Measurements from ENCODE around the gene TCF3. TPM values are rescaled to one million over a fixed set of nuclear protein-coding genes. Genes with fewer than 3 reads are reported as not detected.

The TCF3 gene
- total and polyA plus RNA-seq, 2 of the 8 experiments (the other 6 are each of a cell fraction or from before 2014, with no cell fraction given) = 241 to 348 TPM

DNA sequence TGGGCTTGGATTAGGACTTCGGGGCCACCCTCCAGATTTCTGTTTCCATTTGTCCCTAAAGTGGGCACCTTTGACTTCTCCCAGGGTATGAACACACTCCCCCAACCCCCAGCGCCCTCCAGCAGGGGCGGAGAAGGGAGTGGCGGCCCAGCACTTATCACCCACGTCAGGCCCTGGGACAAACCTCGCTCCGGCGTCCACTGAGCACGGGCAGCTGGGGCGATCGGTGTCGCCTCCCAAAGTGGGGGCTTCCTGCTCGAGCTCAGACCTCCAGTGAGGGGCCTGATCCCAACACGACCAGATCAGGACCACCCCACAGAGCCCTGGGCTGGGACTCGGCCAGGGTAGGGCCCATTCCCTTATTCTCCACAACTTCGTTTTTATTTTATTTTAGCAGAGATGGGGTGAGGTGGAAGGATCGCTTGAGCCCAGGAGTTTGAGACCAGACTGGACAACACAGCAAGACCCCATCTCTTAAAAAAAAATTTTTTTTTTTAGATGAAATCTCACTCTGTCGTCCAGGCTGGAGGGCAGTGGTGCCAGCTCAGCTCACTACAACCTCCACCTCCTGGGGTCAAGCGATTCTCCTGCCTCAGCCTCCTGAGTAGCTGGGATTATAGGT is 3.7 kb upstream of the TCF3 start:
- DNase-seq (ENCODE audit: low read depth in 1 of 2, low spot score in 2 of 2) = no peak
- TF ChIP-seq SUZ12 (IDR thresholded peaks at IDR 0.05; ENCODE audit: low read length) (no peak), RBBP5 (IDR thresholded peaks at IDR 0.05; ENCODE audit: borderline replicate concordance, low read depth, low read length) (no peak), TBP (IDR thresholded peaks at IDR 0.05; ENCODE audit: low read depth, low read length) (no peak), HDAC2 (IDR thresholded peaks at IDR 0.05; ENCODE audit: borderline replicate concordance in 1 of 2, low read depth in 2 of 2, low read length in 2 of 2) (no peak), TEAD4 (IDR thresholded peaks at IDR 0.05; ENCODE audit: low read depth, low read length) (no peak), PHF8 (conservative IDR thresholded peaks at IDR 0.05; ENCODE audit: low read depth, low read length) (no peak), SP4 (IDR thresholded peaks at IDR 0.05; ENCODE audit: low read length) (no peak), KDM5A (IDR thresholded peaks at IDR 0.05; ENCODE audit: low read length) (no peak), TCF12 (IDR thresholded peaks at IDR 0.05; ENCODE audit: low read depth, low read length) (no peak)
- TF ChIP-seq, protein P1, sequence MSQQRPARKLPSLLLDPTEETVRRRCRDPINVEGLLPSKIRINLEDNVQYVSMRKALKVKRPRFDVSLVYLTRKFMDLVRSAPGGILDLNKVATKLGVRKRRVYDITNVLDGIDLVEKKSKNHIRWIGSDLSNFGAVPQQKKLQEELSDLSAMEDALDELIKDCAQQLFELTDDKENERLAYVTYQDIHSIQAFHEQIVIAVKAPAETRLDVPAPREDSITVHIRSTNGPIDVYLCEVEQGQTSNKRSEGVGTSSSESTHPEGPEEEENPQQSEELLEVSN (IDR thresholded peaks at IDR 0.05) = no peak
- TF ChIP-seq, protein P2, sequence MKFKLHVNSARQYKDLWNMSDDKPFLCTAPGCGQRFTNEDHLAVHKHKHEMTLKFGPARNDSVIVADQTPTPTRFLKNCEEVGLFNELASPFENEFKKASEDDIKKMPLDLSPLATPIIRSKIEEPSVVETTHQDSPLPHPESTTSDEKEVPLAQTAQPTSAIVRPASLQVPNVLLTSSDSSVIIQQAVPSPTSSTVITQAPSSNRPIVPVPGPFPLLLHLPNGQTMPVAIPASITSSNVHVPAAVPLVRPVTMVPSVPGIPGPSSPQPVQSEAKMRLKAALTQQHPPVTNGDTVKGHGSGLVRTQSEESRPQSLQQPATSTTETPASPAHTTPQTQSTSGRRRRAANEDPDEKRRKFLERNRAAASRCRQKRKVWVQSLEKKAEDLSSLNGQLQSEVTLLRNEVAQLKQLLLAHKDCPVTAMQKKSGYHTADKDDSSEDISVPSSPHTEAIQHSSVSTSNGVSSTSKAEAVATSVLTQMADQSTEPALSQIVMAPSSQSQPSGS (IDR thresholded peaks at IDR 0.05; ENCODE audit: low read length) = no peak

More for the DNA sequence above, 3.7 kb upstream of the TCF3 start:
- no peak overlapping the region for H4K5ac ChIP-seq (ENCODE audit: insufficient read length, low read depth, low read length)
- POLR2A ChIA-PET (ENCODE audit: partially characterized antibody) = no interaction called here
- H3K23me2 ChIP-seq (ENCODE audit: low read depth, low read length) = peaks cover 2% of the 10 kb centered on the region; the same call in 1 of the 2 replicates
- peaks cover 0 to 5% (median 0%) of the 10 kb centered on the region in 4 experiments; a peak in 2 of 7 replicates for H3K4me1 ChIP-seq (replicated peaks in 1 of 4; ENCODE audit: control insufficient read depth in 3 of 4, insufficient read depth in 4 of 4, low read length in 3 of 4)
- no peaks in the 10 kb centered on the region for H3K9me3 ChIP-seq (ENCODE audit: insufficient read depth in 2 of 2, low read depth in 1 of 2, low read length in 1 of 2)
- H3K4ac ChIP-seq (replicated peaks; ENCODE audit: insufficient read length, low read depth, low read length) = no peak overlapping the region
- no peak overlapping the region for H2AFZ ChIP-seq (ENCODE audit: low read length)
- WGBS, 2 experiments (ENCODE audit: extremely low coverage in 1 of 2, insufficient coverage in 1 of 2, insufficient read length in 1 of 2, insufficient replicate concordance in 2 of 2, low coverage in 1 of 2, low lambda C conversion rate in 2 of 2, missing lambda C conversion rate in 1 of 2) = 91% methylated on average over 18 of the region's 19 CpGs; no CpG with 5 or more reads in 1 of the 2 experiments
- H3K18ac ChIP-seq (ENCODE audit: extremely low read depth, low read length) = no peak overlapping the region
- no peak overlapping the region for H4K8ac ChIP-seq (ENCODE audit: extremely low read depth, insufficient read depth, low read length)
- H2AK5ac ChIP-seq (ENCODE audit: low read depth, low read length) = no peak overlapping the region
- no peaks in the 10 kb centered on the region; a peak in 1 of 7 replicates for H3K27me3 ChIP-seq (replicated peaks in 1 of 4; ENCODE audit: control insufficient read depth in 3 of 4, extremely low read depth in 1 of 4, insufficient read depth in 3 of 4, low read length in 3 of 4)
- H2BK12ac ChIP-seq (ENCODE audit: low read depth, low read length) = no peak overlapping the region
- peaks cover 0 to 4% of the 10 kb centered on the region in 2 experiments; a peak in 2 of 4 replicates for H3K79me2 ChIP-seq (ENCODE audit: control insufficient read depth in 1 of 2, insufficient read depth in 2 of 2, low read length in 2 of 2)
- no peak overlapping the region for H3K14ac ChIP-seq (ENCODE audit: insufficient read length)
- no peak overlapping the region for H2BK15ac ChIP-seq (ENCODE audit: low read length)
- no peaks in the 10 kb centered on the region for H3K36me3 ChIP-seq (ENCODE audit: control insufficient read depth in 2 of 4, insufficient read depth in 4 of 4, low read length in 3 of 4)
- H3K4me3 ChIP-seq (ENCODE audit: extremely low read depth in 1 of 4, insufficient read depth in 2 of 4, low read depth in 3 of 4, low read length in 4 of 4) = no peak overlapping the region
- no peaks in the 10 kb centered on the region for H3K79me1 ChIP-seq (ENCODE audit: low read depth, low read length)
- H2BK120ac ChIP-seq (replicated peaks; ENCODE audit: low read depth, low read length) = no peak overlapping the region
- H2BK5ac ChIP-seq (ENCODE audit: low read depth, low read length) = no peak overlapping the region
- H3K27ac ChIP-seq (ENCODE audit: low read depth, low read length) = no peak overlapping the region
- no peak overlapping the region for H3K9ac ChIP-seq (replicated peaks in 1 of 4; ENCODE audit: extremely low read depth in 1 of 4, low read depth in 3 of 4, low read length in 3 of 4)
- CTCF ChIA-PET (ENCODE audit: partially characterized antibody) = interaction anchor here (0.6 to 3.2 kb wide), 5 partner anchors 17 to 197 kb away, joined by 3 to 10 read pairs (median 3); no protein-coding TSS in a partner anchor
- H4K91ac ChIP-seq (replicated peaks; ENCODE audit: insufficient read length, low read length) = no peak overlapping the region
- H2BK20ac ChIP-seq (ENCODE audit: low read length) = no peak overlapping the region
- H3K56ac ChIP-seq (replicated peaks; ENCODE audit: insufficient read length, low read depth, low read length) = no peak overlapping the region
- no peak overlapping the region for H3K23ac ChIP-seq (ENCODE audit: insufficient read length)
- FAIRE-seq = no peak
- H4K20me1 ChIP-seq (replicated peaks in 1 of 2; ENCODE audit: control insufficient read depth in 1 of 2, insufficient read depth in 2 of 2, low read length in 2 of 2) = no peaks in the 10 kb centered on the region
- H3K4me2 ChIP-seq (ENCODE audit: insufficient read depth in 1 of 2, low read depth in 2 of 2, low read length in 2 of 2) = no peak overlapping the region

Measured in H1 (cell line).